Lung (tissue), 12 donors: ENCODE results near the gene SLF2. TPM values are rescaled to one million over a fixed set of nuclear protein-coding genes. Genes with fewer than 3 reads are reported as not detected.

ENCODE experiments used
- ATAC-seq: fragments of 200-7000 bp; cut with Tn5 transposase; one replicate; pipeline ENCODE4 v1.9.1; 2020; ENCODE audit warnings: moderate number of reproducible peaks; ENCODE audit not compliant: insufficient read depth, low FRiP score
- DNase-seq, 3 donors: peaks; one replicate each; pipeline ENCODE4 v3.0.0-alpha.2; 2013 to 2017
- H3K27ac ChIP-seq, 2 donors: one replicate each; pipeline ENCODE4 v1.5.1; 2013; ENCODE audit warnings: mild to moderate bottlenecking in 2 of 2, moderate library complexity in 2 of 2, control low read depth in 1 of 2, inconsistent platforms in 1 of 2, low read depth in 1 of 2, low read length in 1 of 2
- H3K27me3 ChIP-seq, 3 donors: one replicate each; pipeline ENCODE4 v1.5.1; 2013; ENCODE audit warnings: low read length in 2 of 3; ENCODE audit not compliant: control insufficient read depth in 3 of 3, insufficient read depth in 3 of 3
- H3K36me3 ChIP-seq, 4 donors: one replicate each; pipeline ENCODE4 v1.5.1; 2013; ENCODE audit warnings: low read length in 4 of 4, mild to moderate bottlenecking in 1 of 4, moderate library complexity in 1 of 4; ENCODE audit not compliant: control insufficient read depth in 4 of 4, insufficient read depth in 4 of 4
- H3K4me1 ChIP-seq, 5 donors: one replicate each; pipeline ENCODE4 v1.5.1; 2013; ENCODE audit warnings: low read length in 5 of 5, mild to moderate bottlenecking in 2 of 5, moderate library complexity in 1 of 5; ENCODE audit not compliant: control insufficient read depth in 5 of 5, insufficient read depth in 5 of 5
- H3K4me3 ChIP-seq: one replicate; pipeline ENCODE4 v1.5.1; 2013; ENCODE audit warnings: mild to moderate bottlenecking, control low read depth, moderate library complexity
- H3K9ac ChIP-seq, 2 donors: one replicate each; pipeline ENCODE4 v1.5.1; 2013; ENCODE audit warnings: low read length in 2 of 2, control low read depth in 1 of 2; ENCODE audit not compliant: insufficient read depth in 1 of 2
- H3K9me3 ChIP-seq, 4 donors: one replicate each; pipeline ENCODE4 v1.5.1; 2013; ENCODE audit warnings: low read length in 3 of 4, mild to moderate bottlenecking in 1 of 4, moderate library complexity in 1 of 4; ENCODE audit not compliant: control insufficient read depth in 4 of 4, insufficient read depth in 3 of 4
- WGBS, 2 donors: extraction: QIAGEN DNeasy Blood & Tissue Kit; methylation state at CpG; one replicate each; pipeline ENCODE4 v1.1.7; 2013; 5-methylcytosine and 5-hydroxymethylcytosine counted together
- polyA plus RNA-seq, 2 donors: library from polyadenylated mRNA; stranded (reverse); fragments of 200-250 nt; gene quantifications; one replicate each; pipeline ENCODE4 v1.2.1, GENCODE V29; 2013
- total RNA-seq, 2 donors: library from RNA; depleted of rRNA in 1 of 2; stranded (reverse); fragments of >200 nt in 1 of 2; gene quantifications; one replicate each; pipeline ENCODE4 v1.2.1, GENCODE V29; 2014 to 2021
- TF ChIP-seq, protein P1 (sequence below): IDR thresholded peaks from 2 replicates; pipeline ENCODE4 v1.5.1; 2012; ENCODE audit warnings: mild to moderate bottlenecking; ENCODE audit errors: control extremely low read depth, extremely low read depth
- donor health status: control.
- donor health status: control.
- donor health status: Bipolar disorder and iron deficiency.
- donor health status: healthy.
- donor health status: DM: yes; HTN: yes; CAD: no.

SLF2 gene
- total and polyA plus RNA-seq, 4 donors: 7.1 to 60.0 (median 21.8) TPM

DNA sequence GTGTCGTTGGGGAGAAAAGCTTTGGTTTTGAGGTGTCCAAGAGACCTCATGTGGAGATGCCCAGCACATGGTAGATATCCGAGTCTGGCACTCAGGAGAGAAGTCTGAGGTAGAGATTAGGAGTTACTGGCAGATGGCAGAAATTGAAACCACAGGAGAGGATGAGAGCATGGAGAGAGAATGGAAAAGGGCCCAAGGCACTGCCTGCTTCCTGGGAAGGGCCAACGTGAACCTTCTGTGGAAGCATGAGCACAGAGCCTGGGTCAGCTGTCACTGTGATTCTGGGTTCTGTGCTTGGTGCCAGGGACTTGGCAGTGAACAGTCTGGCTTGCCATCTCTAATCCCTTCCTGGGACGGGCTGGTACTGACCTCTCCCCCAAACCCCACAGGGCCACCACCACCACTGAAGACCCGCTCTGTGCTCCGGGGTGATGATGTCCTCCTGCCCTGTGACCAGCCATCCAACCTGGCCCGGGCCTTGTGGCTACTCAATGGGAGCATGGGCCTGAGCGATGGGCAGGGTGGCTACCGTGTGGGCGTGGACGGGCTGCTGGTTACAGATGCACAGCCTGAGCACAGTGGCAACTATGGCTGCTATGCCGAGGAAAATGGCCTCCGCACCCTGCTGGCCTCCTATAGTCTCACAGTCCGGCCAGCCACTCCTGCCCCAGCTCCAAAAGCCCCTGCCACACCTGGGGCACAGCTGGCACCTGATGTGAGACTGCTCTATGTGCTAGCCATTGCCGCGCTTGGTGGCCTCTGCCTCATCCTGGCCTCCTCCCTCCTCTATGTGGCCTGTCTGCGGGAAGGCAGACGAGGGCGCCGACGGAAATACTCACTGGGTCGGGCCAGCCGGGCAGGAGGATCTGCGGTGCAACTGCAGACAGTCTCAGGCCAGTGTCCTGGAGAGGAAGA, 70.4 kb downstream of the SLF2 start:
- H3K36me3 ChIP-seq: peaks cover 3 to 34% (median 33%) of the 10 kb centered on the region in 4 donors

DNA sequence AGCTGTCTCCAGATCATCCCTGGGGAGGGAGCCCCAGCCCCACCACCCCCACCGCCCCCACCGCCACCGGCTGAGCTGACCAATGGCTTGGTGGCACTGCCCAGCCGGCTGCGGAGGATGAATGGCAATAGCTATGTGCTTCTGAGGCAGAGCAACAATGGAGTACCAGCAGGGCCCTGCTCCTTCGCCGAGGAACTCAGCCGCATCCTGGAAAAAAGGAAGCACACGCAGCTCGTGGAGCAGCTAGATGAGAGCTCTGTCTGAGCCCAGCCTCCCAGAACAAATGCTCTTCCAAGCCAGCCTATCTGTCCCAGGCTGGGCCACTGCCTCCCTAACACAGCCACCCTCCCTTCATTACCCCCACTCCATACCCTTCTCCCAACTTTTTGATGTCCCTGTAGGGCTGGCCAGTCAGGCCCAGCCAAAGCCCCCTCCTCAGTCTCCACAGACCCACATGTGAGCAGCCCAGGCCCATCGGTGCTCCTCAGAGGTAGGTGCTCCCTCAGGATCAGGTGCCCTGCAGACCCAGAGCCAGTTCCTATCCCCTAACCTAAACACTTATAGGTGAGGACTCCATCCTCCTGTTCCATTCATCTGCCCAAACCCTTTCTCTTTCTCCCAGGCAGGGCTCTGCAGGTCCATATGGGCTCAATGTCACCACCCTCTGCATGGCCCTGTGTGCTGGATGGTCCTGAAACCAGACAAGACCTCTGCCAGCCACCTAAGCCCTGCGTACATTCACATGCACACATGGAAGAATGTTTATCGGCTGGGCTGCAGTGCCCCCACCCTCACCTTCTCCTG, 71.3 kb downstream of the SLF2 start:
- Histone ChIP-seq H3K9ac (no peak overlapping the region), H3K9me3 (no peaks in the 10 kb centered on the region), H3K4me1 (peaks cover 7 to 21% (median 10%) of the 10 kb centered on the region in 5 donors), H3K4me3 (no peak overlapping the region), H3K27me3 (no peaks in the 10 kb centered on the region), H3K36me3 (peaks cover 3 to 33% (median 28%) of the 10 kb centered on the region in 4 donors), H3K27ac (no peak overlapping the region)
- 83 to 92% methylated on average over 13 of the region's 13 CpGs for WGBS, 2 donors
- no peak for DNase-seq
- TF ChIP-seq, protein P1, sequence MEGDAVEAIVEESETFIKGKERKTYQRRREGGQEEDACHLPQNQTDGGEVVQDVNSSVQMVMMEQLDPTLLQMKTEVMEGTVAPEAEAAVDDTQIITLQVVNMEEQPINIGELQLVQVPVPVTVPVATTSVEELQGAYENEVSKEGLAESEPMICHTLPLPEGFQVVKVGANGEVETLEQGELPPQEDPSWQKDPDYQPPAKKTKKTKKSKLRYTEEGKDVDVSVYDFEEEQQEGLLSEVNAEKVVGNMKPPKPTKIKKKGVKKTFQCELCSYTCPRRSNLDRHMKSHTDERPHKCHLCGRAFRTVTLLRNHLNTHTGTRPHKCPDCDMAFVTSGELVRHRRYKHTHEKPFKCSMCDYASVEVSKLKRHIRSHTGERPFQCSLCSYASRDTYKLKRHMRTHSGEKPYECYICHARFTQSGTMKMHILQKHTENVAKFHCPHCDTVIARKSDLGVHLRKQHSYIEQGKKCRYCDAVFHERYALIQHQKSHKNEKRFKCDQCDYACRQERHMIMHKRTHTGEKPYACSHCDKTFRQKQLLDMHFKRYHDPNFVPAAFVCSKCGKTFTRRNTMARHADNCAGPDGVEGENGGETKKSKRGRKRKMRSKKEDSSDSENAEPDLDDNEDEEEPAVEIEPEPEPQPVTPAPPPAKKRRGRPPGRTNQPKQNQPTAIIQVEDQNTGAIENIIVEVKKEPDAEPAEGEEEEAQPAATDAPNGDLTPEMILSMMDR: no peak
- no peak for ATAC-seq

More for the DNA sequence above, 70.4 kb downstream of the SLF2 start:
- no peaks in the 10 kb centered on the region for H3K9me3 ChIP-seq
- DNase-seq (no peak), ATAC-seq (no peak)
- no peak overlapping the region for H3K9ac ChIP-seq
- TF ChIP-seq, protein P1: no peak
- H3K4me3 ChIP-seq: no peak overlapping the region
- peaks cover 2 to 17% (median 10%) of the 10 kb centered on the region in 5 donors for H3K4me1 ChIP-seq
- H3K27ac ChIP-seq: no peak overlapping the region
- no peaks in the 10 kb centered on the region for H3K27me3 ChIP-seq
- 93 to 94% methylated on average over 24 of the region's 24 CpGs for WGBS, 2 donors

DNA sequence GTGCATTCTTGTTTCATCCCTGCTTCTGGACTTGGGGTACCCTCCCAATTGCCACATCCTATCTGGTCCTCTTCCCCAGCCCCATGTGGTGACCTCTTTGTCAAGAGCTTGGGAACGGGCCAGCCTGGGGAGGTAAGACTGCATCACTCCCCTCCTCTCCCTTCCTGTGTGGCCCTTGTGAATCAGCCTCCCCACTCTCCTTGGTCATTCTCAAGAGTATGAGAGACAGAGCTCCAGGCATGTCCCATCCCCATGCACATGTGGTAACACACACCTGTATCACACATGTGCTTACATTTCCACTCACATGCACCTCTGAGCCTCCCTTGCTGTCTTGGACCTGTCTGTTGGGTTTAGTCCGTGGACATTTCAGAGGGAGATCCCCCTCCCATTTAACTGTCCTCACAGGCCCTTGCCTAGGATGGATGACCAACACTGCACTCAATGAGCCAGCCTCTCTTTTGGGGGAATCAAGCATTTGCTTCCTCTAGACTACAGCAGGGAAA, 72.0 kb downstream of the SLF2 start:
- Histone ChIP-seq H3K4me1 (peaks cover 7 to 21% (median 10%) of the 10 kb centered on the region in 5 donors), H3K4me3 (no peak overlapping the region), H3K9me3 (no peaks in the 10 kb centered on the region), H3K27ac (no peak overlapping the region), H3K36me3 (peaks cover 3 to 35% (median 30%) of the 10 kb centered on the region in 4 donors), H3K9ac (no peak overlapping the region), H3K27me3 (no peaks in the 10 kb centered on the region)
- WGBS, 2 donors: 76 to 81% methylated on average over 2 of the region's 2 CpGs
- DNase-seq (no peak), ATAC-seq (no peak)
- TF ChIP-seq, protein P1: no peak
